ENCODE results near the gene GPANK1. TPM values are rescaled to one million over a fixed set of nuclear protein-coding genes. Genes with fewer than 3 reads are reported as not detected.
"Not testable (repeated sequence)": the region's sequence is repeated elsewhere in the genome, so short reads cannot be mapped to it uniquely, and the experiment has no call there.

GPANK1 gene
- 16.7 TPM for polyA plus RNA-seq (2013, experiment 1 of 2; ENCODE audit: insufficient read length)
- polyA plus RNA-seq (2013, experiment 2 of 2; ENCODE audit: insufficient read length) = 14.1 TPM

- DNase-seq = peak; percentile 91
Measured at GRCh38 chr6:31664790-31665500, at the start of gene GPANK1. TSS of gene GPANK1 (minus strand) at chr6:31664997. CDS start at chr6:31664478, 519 bp downstream.

- DNase-seq = no peak
Measured at GRCh38 chr6:31713991-31714684, 49.3 kb upstream of the GPANK1 start.

DNA sequence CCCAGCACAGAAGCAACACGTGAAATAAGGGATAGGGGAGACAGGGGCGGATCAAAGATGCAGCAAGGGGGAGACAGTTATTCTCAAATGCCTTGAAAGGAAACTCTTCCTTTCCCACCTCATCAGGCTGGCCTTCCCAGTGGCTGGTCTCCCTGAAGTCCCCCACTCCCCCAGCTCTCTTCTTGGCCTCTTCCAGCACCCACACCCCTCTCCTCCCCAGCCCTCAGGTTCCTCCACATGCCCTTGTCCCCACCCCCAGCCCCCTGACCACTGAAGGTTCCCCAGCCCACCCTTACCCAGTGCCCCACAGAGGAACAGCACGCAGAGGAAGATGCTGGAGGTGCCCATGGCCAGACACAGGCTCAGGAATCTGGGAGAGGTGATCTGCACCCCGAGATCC is 48.7 kb upstream of the GPANK1 start:
- no peak for DNase-seq

DNA sequence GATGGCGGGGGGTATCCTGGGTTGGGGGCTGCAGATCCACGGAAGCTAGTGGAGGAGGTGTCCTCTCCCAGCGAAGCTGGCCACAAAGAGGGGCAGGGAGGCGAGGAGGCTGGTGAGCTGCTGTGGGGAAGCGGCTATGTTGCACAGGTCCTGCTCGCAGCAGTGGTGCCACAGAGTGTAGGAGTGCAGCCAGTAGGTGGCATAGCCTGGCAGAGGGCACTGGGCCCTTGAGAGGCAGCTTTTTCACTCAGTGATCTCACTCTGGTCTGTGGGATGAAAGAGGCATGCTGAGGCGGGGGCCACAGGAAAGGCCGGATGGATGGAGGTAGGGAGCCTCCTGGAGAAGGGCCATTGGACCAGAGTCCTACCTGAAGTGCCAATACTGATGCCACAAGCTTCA is 47.5 kb upstream of the GPANK1 start:
- no peak for DNase-seq

DNA sequence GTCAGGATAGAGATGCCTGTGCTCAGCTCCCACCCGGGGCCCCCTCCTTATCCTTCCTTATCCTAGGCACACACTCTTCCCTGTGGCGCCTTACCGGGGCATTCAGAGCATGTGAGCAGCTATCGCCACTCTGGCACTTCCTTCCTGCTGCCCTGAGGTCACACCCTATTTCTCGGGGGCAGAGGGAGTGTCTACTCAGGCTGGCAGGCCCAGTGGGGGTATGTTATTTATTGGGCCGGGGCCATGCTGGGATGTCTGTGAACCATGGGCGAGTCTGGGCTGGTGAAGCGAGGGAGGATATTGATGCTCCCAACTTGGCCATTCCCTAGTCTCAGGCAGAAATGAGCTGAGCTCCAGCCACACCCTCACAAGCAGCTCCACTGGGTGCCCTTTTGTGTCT is 46.4 kb upstream of the GPANK1 start:
- no peak for DNase-seq

DNA sequence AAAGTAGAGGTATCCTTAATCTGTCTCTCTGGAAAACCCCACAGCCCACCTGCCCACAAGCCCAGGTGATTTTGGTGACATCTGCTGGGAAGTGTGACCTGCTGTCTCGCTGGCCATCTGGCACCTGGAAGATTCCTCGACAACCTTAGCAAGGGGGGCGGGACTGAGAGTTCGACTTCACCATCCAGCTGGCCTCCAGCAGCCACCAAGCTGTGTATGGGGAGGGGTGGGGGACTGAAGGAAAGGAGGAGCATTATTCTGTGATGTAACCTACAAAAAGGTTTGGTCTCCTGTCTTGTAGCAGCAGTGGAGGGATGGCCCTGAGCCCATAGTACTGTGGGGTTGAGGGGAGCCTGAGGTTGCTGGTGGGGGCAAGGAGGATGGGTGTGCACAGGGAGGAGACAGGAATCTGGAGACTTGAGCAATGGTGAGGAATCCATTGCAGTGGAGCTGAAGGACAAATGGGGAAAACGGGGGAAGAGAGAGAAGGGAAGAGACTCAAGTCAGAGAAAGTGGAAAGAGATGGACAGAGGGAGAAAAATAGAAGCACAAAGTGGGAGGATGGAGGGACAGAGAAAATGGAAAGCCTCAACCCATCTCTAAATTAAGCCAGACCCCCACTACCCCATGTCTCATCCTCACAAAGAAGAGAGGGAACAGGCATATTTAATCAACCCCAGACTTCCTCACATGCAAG is 45.9 kb upstream of the GPANK1 start:
- no peak for DNase-seq

- not testable (repeated sequence) for DNase-seq
Measured at GRCh38 chr6:31709157-31709556, 44.4 kb upstream of the GPANK1 start.

- no peak for DNase-seq
Measured at GRCh38 chr6:31708224-31708623, 43.4 kb upstream of the GPANK1 start.

GRCh38 chr6:31707701-31708100 is 42.9 kb upstream of the GPANK1 start:
- DNase-seq = no peak

DNA sequence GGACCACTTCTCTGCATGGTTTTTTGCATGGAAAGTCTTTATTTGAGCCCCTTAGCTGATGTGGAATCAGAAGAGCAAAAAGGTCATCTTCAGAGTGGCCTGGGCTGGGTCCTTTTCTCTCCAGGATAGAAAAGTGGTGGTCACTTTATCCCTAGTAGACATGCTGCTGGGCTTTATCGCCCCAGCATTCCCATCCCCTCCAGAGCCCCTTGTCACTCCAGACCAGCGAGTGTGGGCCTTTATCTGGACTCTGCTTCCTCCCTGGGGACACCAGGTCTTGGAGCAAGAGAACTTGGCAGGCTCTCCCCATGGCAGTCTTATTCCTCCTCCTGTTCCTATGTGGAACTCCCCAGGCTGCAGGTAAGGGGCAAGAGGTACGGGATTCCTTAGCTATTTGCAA is 41.8 kb upstream of the GPANK1 start, which contains the start of gene LY6G6F:
TSS of gene LY6G6F (plus strand) at position 268 of the 400 bp plus-strand sequence. CDS start at position 309, 41 bp downstream.
- no peak for DNase-seq

- DNase-seq = no peak
Measured at GRCh38 chr6:31705931-31706330, 41.1 kb upstream of the GPANK1 start.

DNA sequence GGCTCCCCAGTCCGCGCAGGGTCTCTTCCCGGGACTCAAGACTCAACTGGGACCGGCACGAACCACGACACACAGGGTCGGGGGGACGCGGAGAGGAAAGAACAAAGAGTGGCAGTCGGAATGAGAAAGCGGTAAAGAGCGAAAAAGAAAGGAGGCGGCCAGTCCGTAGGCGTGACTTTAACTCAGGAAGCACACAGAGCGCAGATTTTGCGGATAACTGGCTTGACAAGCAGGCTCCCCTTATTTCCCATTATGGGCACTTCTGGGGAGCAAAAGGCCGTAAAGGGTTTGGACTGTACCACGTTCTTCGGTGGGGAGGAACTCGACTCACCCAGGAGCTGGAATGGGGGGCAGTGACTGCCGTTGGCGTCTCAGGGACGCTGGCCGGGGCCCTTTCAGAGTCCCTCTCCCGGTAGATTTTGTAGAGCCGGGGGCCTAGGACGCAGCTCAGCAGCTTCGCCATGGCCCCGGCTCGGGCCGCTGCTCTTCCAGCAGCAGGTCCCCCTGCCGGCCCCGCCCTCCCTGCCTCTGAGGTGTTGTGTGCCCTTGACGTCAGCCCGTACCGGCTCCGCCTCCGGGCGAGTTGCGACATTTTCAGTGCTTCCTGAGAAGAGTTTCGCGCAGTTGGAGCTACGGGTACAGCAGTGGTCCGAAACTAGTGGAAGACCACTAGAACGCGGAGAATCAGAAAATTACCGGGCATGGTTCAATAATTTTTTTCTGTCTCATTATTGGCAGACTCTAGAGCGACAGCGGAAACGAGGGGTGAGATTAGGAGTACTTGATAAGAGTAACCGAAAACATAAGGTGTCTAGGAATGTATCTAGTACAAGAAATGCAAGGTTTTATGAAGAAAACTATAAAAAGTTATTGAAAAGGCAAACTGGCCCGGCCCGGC is 38.3 kb upstream of the GPANK1 start, which contains the start of gene ABHD16A:
TSS of gene ABHD16A (minus strand) at position 506 of the 898 bp plus-strand sequence. CDS start at position 463, 43 bp downstream.
- peak; percentile 98 for DNase-seq

- DNase-seq = no peak
Measured at GRCh38 chr6:31702405-31702818, 37.6 kb upstream of the GPANK1 start.

- no peak for DNase-seq
Measured at GRCh38 chr6:31701666-31702404, 37.0 kb upstream of the GPANK1 start.

DNA sequence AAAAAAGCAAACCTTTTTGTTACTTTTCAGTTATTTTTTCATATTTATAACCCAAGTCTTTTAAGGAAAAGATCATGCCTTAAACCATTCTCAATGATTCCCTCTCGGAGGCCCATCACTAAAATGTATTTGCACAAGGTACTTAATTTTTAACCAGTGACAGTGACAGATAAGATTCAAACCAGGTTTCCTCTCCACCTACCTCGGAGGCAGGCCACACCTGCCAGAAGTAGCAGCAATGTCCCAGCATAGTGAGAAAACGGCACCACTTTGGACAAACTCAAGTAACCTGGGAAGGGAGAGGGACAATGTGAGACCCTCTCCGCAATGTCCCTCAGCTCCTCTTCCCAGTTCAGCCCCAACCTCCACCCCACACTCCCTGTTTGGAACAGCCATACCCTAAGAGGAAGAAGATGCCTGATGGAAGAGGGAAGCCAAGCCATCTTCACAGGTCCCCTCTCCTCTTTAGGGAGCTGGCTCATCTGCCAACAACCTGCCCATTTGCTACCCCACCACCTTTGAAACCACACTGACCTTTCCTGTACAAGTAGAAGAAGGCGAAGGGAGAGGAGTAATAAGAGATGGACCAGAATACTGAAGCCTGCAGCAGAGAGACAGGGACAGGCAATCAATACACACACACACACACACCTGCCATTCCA is 36.1 kb upstream of the GPANK1 start:
- no peak for DNase-seq

- DNase-seq = no peak
Measured at GRCh38 chr6:31697555-31697954, 32.8 kb upstream of the GPANK1 start.

DNA sequence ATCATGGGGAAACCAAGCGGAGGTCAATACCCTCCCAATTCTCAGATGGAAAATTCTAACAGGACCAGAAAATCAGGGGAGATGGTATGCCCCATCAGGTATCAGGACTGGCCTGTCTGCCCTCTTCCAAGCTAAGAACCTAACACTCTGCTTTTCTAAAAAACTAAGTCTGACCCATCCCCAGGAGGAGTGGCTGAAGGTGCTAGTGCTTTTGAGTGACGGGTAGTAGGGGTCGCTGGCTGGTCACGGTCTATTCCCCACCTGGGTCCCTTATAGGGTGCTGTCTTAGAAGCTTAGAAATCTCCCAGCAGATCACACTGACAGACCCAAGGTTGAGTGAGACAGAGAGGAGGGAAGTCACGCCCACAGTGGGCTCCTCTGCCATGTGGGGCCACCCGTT is 28.7 kb upstream of the GPANK1 start:
- DNase-seq = no peak

DNA sequence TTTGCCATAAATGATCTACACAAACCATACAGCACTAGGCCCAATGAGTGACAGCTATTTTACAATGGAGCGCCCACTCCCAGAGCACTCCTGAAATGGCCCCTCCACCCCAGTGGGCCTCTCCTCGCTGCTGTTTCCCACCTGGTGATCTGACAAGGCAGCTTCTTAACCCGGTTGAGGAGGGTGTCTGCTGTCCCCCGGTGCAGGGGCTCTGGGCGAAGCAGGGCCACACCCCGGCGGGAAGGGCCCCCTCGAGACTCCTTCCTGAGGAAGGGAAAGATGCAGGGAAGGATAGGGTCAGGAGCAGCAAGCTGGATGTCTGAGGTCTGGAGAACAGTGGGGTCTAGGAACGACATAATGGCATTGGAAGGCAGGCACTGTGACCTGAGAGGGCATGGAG is 28.1 kb upstream of the GPANK1 start:
- no peak for DNase-seq

DNA sequence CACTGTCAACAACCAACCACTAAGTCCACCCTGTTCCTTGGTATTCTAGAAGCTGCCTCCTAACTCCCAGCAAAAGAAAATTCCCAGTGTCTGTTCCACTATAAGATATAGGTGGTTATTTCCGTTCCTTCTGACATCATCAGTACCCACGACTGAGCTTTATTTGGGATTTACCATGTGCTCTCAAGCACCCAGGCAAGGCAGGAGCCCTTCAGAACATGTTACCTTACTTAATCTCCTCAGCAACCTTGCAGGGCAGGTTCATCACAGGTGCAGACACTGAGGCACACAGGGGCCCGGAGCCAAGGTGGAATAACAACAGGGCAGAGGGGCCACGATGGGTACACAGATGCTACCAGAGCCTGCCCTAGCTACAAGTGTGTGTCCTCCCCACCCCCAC is 27.6 kb upstream of the GPANK1 start:
- DNase-seq = no peak

GRCh38 chr6:31691564-31692108 is 26.8 kb upstream of the GPANK1 start:
- DNase-seq = no peak

Data from fibroblast of skin of back (primary cell).